Suprapubic skin (tissue), 4 donors: ENCODE results near the gene SYT2. TPM values are rescaled to one million over a fixed set of nuclear protein-coding genes. Genes with fewer than 3 reads are reported as not detected.
"Not testable (repeated sequence)": the region's sequence is repeated elsewhere in the genome, so short reads cannot be mapped to it uniquely, and the experiment has no call there.

Experiments
- DNase-seq, 2 donors: peaks; one replicate each; pipeline ENCODE4 v3.0.0-alpha.2; 2019; ENCODE audit warnings: low spot score in 2 of 2
- H3K27ac ChIP-seq: fragments of 200-600 bp; sonication (generic); one replicate; pipeline ENCODE4 v1.5.1; 2019
- H3K27me3 ChIP-seq: fragments of 200-600 bp; sonication (generic); one replicate; pipeline ENCODE4 v1.5.1; 2019
- H3K36me3 ChIP-seq: fragments of 200-600 bp; sonication (generic); one replicate; pipeline ENCODE4 v1.5.1; 2019
- H3K4me1 ChIP-seq: fragments of 200-600 bp; sonication (generic); one replicate; pipeline ENCODE4 v1.5.1; 2019
- H3K4me3 ChIP-seq: fragments of 200-600 bp; sonication (generic); one replicate; pipeline ENCODE4 v1.5.1; 2019; ENCODE audit warnings: mild to moderate bottlenecking
- H3K9me3 ChIP-seq: fragments of 200-600 bp; sonication (generic); one replicate; pipeline ENCODE4 v1.5.1; 2019
- EP300 ChIP-seq: sonication (generic); formaldehyde crosslinking; IDR thresholded peaks from one replicate; pipeline ENCODE4 v1.6.1; 2017; ENCODE audit warnings: antibody characterized with exemption
- POLR2A ChIP-seq, 2 donors: fragments of 450-650 bp; IDR thresholded peaks; one replicate each; pipeline ENCODE4 v1.6.1; 2017; ENCODE audit warnings: antibody characterized with exemption in 2 of 2, mild to moderate bottlenecking in 2 of 2, moderate library complexity in 2 of 2
- POLR2AphosphoS5 ChIP-seq, 3 donors: sonication (generic); formaldehyde crosslinking; IDR thresholded peaks; one replicate each; pipeline ENCODE4 v1.6.1; 2017; ENCODE audit warnings: antibody characterized with exemption in 3 of 3
- WGBS: methylation state at CpG from one replicate; pipeline ENCODE4 v1.1.5; 2018; 5-methylcytosine and 5-hydroxymethylcytosine counted together
- total RNA-seq, 4 donors: library from RNA; depleted of rRNA; stranded (reverse); fragments of >200 nt; gene quantifications; one replicate each; pipeline ENCODE4 v1.1.0, GENCODE V29; 2016
- TF ChIP-seq, protein P1 (sequence below), 2 donors: fragments of 200-600 bp in 1 of 2; fragments of 450-650 bp in 1 of 2; sonication (generic) in 1 of 2; IDR thresholded peaks; one replicate each; pipeline ENCODE4 v1.5.1; 2016 to 2019; ENCODE audit warnings: antibody characterized with exemption in 2 of 2, mild to moderate bottlenecking in 1 of 2, moderate library complexity in 1 of 2

Gene SYT2
- total RNA-seq, 4 donors from 2014 or later, result 0.11 TPM; not detected in 3

DNA sequence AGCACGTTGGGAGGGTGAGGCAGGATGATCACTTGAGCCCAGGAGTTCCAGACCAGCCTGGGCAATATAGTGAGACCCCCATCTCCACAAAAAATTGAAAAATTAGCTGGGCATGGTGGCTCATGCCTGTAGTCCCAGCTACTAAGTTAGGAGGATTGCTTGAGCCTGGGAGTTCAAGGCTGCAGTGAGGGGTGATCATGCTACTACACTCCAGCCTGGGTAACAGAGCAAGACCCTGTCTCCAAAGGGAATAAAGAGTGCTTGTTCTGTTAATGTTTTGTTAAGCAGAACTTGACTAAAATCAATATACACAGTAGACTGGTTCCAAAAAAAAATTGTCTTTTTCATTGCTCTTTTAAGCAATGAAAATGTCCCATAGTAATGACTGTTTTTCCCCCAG is 146.4 kb downstream of the SYT2 start:
- H3K4me3 ChIP-seq, result no peak overlapping the region
- no peaks in the 10 kb centered on the region for H3K9me3 ChIP-seq
- H3K27ac ChIP-seq, result no peak overlapping the region
- 81% methylated on average over 1 of the region's 1 CpG for WGBS
- TF ChIP-seq POLR2A (IDR thresholded peaks at IDR 0.05), result no peak
- TF ChIP-seq, protein P1, sequence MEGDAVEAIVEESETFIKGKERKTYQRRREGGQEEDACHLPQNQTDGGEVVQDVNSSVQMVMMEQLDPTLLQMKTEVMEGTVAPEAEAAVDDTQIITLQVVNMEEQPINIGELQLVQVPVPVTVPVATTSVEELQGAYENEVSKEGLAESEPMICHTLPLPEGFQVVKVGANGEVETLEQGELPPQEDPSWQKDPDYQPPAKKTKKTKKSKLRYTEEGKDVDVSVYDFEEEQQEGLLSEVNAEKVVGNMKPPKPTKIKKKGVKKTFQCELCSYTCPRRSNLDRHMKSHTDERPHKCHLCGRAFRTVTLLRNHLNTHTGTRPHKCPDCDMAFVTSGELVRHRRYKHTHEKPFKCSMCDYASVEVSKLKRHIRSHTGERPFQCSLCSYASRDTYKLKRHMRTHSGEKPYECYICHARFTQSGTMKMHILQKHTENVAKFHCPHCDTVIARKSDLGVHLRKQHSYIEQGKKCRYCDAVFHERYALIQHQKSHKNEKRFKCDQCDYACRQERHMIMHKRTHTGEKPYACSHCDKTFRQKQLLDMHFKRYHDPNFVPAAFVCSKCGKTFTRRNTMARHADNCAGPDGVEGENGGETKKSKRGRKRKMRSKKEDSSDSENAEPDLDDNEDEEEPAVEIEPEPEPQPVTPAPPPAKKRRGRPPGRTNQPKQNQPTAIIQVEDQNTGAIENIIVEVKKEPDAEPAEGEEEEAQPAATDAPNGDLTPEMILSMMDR (IDR thresholded peaks at IDR 0.05), result no peak
- TF ChIP-seq POLR2AphosphoS5 (IDR thresholded peaks at IDR 0.05), result no peak
- TF ChIP-seq EP300, result no peak
- no peaks in the 10 kb centered on the region for H3K27me3 ChIP-seq
- DNase-seq, result no peak
- peaks cover 5% of the 10 kb centered on the region for H3K36me3 ChIP-seq
- peaks cover 53% of the 10 kb centered on the region for H3K4me1 ChIP-seq

GRCh38 chr1:202562444-202563060 is 147.7 kb downstream of the SYT2 start:
- TF ChIP-seq EP300 (no peak), POLR2A (IDR thresholded peaks at IDR 0.05) (no peak), POLR2AphosphoS5 (IDR thresholded peaks at IDR 0.05) (no peak)
- TF ChIP-seq, protein P1 (IDR thresholded peaks at IDR 0.05), result no peak
- Histone ChIP-seq H3K36me3 (peaks cover 5% of the 10 kb centered on the region), H3K4me1 (peaks cover 40% of the 10 kb centered on the region), H3K9me3 (no peaks in the 10 kb centered on the region), H3K27ac (peak overlapping the region; percentile 45), H3K4me3 (no peak overlapping the region), H3K27me3 (no peaks in the 10 kb centered on the region)
- WGBS, result 49% methylated on average over 13 of the region's 13 CpGs
- no peak for DNase-seq

- Histone ChIP-seq H3K4me1 (peaks cover 34% of the 10 kb centered on the region), H3K9me3 (no peaks in the 10 kb centered on the region), H3K27ac (no peak overlapping the region), H3K27me3 (no peaks in the 10 kb centered on the region), H3K36me3 (peaks cover 5% of the 10 kb centered on the region), H3K4me3 (no peak overlapping the region)
- TF ChIP-seq, protein P1 (IDR thresholded peaks at IDR 0.05), result no peak
- no peak for TF ChIP-seq POLR2AphosphoS5 (IDR thresholded peaks at IDR 0.05)
- no peak for TF ChIP-seq POLR2A (IDR thresholded peaks at IDR 0.05)
- TF ChIP-seq EP300, result no peak
- no peak for DNase-seq
- WGBS, result 84% methylated on average over 2 of the region's 2 CpGs
Measured at GRCh38 chr1:202561726-202562443, 148.4 kb downstream of the SYT2 start.

GRCh38 chr1:202561240-202561639 is 149.0 kb downstream of the SYT2 start:
- no peaks in the 10 kb centered on the region for H3K27me3 ChIP-seq
- peaks cover 5% of the 10 kb centered on the region for H3K36me3 ChIP-seq
- peaks cover 35% of the 10 kb centered on the region for H3K4me1 ChIP-seq
- 78% methylated on average over 1 of the region's 1 CpG for WGBS
- H3K27ac ChIP-seq, result no peak overlapping the region
- TF ChIP-seq POLR2A (IDR thresholded peaks at IDR 0.05), result no peak
- no peaks in the 10 kb centered on the region for H3K9me3 ChIP-seq
- DNase-seq, result no peak
- H3K4me3 ChIP-seq, result no peak overlapping the region

GRCh38 chr1:202557662-202558061 is 152.6 kb downstream of the SYT2 start:
- not testable (repeated sequence) for H3K4me3 ChIP-seq, H3K9me3 ChIP-seq, DNase-seq, H3K27me3 ChIP-seq, H3K27ac ChIP-seq, H3K36me3 ChIP-seq
- peaks cover 16% of the 10 kb centered on the region for H3K4me1 ChIP-seq
- 78% methylated on average over 1 of the region's 1 CpG for WGBS

DNA sequence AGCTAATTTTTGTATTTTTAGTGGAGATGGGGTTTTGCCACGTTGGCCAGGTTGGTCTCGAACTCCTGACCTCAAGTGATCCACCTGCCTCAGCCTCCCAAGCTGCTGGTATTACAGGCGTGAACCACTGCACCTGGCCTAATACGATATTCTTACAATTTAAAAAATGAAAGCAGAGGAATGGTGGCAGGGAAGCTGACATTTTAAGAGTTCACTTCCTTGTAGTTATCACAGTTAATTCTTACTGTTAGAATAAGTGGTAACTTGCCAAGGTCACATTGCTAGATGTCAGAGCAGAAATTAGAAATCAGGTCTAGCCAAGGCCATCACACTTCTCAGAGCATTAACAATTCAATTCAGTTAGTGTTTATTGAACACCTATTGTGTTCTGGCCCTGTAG is 154.2 kb downstream of the SYT2 start:
- DNase-seq, H3K27ac ChIP-seq, H3K27me3 ChIP-seq, H3K4me3 ChIP-seq, H3K9me3 ChIP-seq, H3K36me3 ChIP-seq: not testable (repeated sequence)
- H3K4me1 ChIP-seq, result peaks cover 12% of the 10 kb centered on the region
- 85% methylated on average over 4 of the region's 4 CpGs for WGBS

DNA sequence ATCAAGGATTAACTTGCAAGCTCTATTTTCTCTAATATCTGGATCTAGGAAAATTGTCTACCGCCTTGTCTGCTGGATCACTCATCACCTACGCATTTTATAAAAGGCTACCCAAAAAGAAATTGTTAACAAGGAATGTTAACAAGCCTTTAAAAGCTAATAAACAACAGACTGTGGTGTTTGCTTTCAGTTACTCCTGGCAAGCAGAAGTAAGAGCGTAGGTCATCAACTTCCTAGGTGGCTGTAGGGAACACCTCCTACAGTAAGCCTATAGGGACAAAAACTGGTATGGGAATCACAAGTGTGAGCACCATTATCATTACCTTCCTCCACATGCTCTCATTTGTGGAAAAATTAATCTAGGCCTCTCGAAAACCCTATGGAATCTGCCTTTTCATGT is 155.6 kb downstream of the SYT2 start:
- H3K27me3 ChIP-seq, H3K27ac ChIP-seq, DNase-seq, H3K9me3 ChIP-seq, H3K36me3 ChIP-seq, H3K4me3 ChIP-seq: not testable (repeated sequence)
- peaks cover 12% of the 10 kb centered on the region for H3K4me1 ChIP-seq
- WGBS, result 91% methylated on average over 4 of the region's 4 CpGs
